Mammary epithelial cell (primary cell): Measurements from ENCODE around the gene CASK.
"Not testable (repeated sequence)": the region's sequence is repeated elsewhere in the genome, so short reads cannot be mapped to it uniquely, and the experiment has no call there.

Source experiments
- EZH2 ChIP-seq: IDR thresholded peaks from 2 replicates; pipeline ENCODE4 v1.6.1; 2012; ENCODE audit warnings: low read length, inconsistent platforms, borderline replicate concordance
- TF ChIP-seq, protein P1 (sequence below), 2 donors: IDR thresholded peaks in 1 of 2; conservative IDR thresholded peaks in 1 of 2; 2 replicates each; pipeline ENCODE4 v1.5.1; 2011 to 2012; ENCODE audit warnings: inconsistent platforms in 2 of 2, low read length in 2 of 2, mild to moderate bottlenecking in 2 of 2, control low read depth in 1 of 2, low read depth in 1 of 2; ENCODE audit not compliant: insufficient read depth in 1 of 2; ENCODE audit errors: extremely low read depth in 1 of 2

DNA sequence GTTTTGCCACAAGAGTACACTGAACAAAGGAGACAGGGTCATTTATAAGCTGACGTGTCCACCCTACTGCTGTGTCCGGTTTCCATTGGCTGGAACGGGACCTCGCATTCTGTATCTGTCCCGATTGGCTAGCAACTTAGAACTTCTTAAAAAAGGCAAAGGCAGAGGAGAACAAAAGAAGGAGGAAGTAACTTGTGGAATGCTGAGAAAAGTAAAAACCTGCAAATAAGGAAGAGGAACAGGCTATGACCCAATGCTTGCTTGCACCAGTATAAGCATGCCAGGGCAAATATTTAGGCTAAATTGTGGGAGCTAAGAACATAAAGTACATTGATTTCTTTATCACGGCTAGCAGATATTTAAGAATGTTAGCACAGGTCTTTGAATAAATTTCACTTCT is 203.7 kb downstream of the CASK start:
- TF ChIP-seq EZH2 = not testable (repeated sequence)
- TF ChIP-seq, protein P1, sequence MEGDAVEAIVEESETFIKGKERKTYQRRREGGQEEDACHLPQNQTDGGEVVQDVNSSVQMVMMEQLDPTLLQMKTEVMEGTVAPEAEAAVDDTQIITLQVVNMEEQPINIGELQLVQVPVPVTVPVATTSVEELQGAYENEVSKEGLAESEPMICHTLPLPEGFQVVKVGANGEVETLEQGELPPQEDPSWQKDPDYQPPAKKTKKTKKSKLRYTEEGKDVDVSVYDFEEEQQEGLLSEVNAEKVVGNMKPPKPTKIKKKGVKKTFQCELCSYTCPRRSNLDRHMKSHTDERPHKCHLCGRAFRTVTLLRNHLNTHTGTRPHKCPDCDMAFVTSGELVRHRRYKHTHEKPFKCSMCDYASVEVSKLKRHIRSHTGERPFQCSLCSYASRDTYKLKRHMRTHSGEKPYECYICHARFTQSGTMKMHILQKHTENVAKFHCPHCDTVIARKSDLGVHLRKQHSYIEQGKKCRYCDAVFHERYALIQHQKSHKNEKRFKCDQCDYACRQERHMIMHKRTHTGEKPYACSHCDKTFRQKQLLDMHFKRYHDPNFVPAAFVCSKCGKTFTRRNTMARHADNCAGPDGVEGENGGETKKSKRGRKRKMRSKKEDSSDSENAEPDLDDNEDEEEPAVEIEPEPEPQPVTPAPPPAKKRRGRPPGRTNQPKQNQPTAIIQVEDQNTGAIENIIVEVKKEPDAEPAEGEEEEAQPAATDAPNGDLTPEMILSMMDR (conservative IDR thresholded peaks at IDR 0.05 in 1 of 2, IDR thresholded peaks at IDR 0.05 in 1 of 2; ENCODE audit: extremely low read depth in 1 of 2, insufficient read depth in 1 of 2, low read depth in 1 of 2, low read length in 2 of 2) = not testable (repeated sequence)
